Smooth muscle cell of the pulmonary artery (primary cell): ENCODE results near the gene RASL11A. TPM values are rescaled to one million over a fixed set of nuclear protein-coding genes. Genes with fewer than 3 reads are reported as not detected.

Experiments used
- total RNA-seq: library from RNA; depleted of rRNA; stranded (reverse); fragments of >200 nt; gene quantifications from 2 replicates; pipeline ENCODE4 v1.2.3, GENCODE V29; 2014

Gene RASL11A
- total RNA-seq: 5.7 and 6.3 TPM in 2 replicates

GRCh38 chr13:27270594-27271520 lies at the start of gene RASL11A:
RASL11A (plus strand) TSS chr13:27270830; CDS start chr13:27270945, 115 bp downstream.

GRCh38 chr13:27251166-27252091 lies 19.2 kb upstream of the RASL11A start, which contains the start of gene RPL21:
RPL21 (plus strand) TSS chr13:27251558; CDS start chr13:27253777, 2,219 bp downstream.

Other genes with a start within 250 kb of the RASL11A start
- gene USP12, start 99.0 kb upstream of the RASL11A start, total RNA-seq: 26.1 and 26.2 TPM in 2 replicates
- gene RPL21, start 19.3 kb upstream of the RASL11A start, total RNA-seq: 339 and 477 TPM in 2 replicates
- 71.5 and 89.0 TPM in 2 replicates for gene GTF3A, start 153.8 kb downstream of the RASL11A start, total RNA-seq
- gene MTIF3, start 179.7 kb downstream of the RASL11A start, total RNA-seq: 47.2 and 48.5 TPM in 2 replicates